Liver (tissue), 9 donors: ENCODE results near the gene CASD1. TPM values are rescaled to one million over a fixed set of nuclear protein-coding genes. Genes with fewer than 3 reads are reported as not detected.

Experiments
- DNase-seq: peaks from one replicate; pipeline ENCODE4 v3.0.0-alpha.2; 2017; ENCODE audit warnings: low spot score
- H3K27ac ChIP-seq, 2 donors: one replicate each; pipeline ENCODE4 v1.7.0; 2013; ENCODE audit warnings: inconsistent platforms in 2 of 2, low read length in 2 of 2, control low read depth in 1 of 2, low read depth in 1 of 2, mild to moderate bottlenecking in 1 of 2
- H3K27me3 ChIP-seq, 4 donors: one replicate each; pipeline versions ENCODE4 v1.6.1 to v1.7.0; 2013; ENCODE audit warnings: low read length in 3 of 4, inconsistent platforms in 1 of 4, mild to moderate bottlenecking in 1 of 4, moderate library complexity in 1 of 4; ENCODE audit not compliant: control insufficient read depth in 4 of 4, insufficient read depth in 4 of 4
- H3K36me3 ChIP-seq, 4 donors: one replicate each; pipeline versions ENCODE4 v1.6.1 to v1.7.0; 2013; ENCODE audit warnings: low read length in 3 of 4, mild to moderate bottlenecking in 3 of 4, low read depth in 1 of 4, moderate library complexity in 1 of 4; ENCODE audit not compliant: control insufficient read depth in 4 of 4, insufficient read depth in 3 of 4
- H3K4me1 ChIP-seq, 4 donors: one replicate each; pipeline versions ENCODE4 v1.6.1 to v1.7.0; 2013; ENCODE audit warnings: low read length in 3 of 4, mild to moderate bottlenecking in 3 of 4, moderate library complexity in 1 of 4; ENCODE audit not compliant: control insufficient read depth in 4 of 4, insufficient read depth in 4 of 4
- H3K4me3 ChIP-seq, 3 donors: one replicate each; pipeline versions ENCODE4 v1.6.1 to v1.7.0; 2013; ENCODE audit warnings: low read length in 3 of 3, control low read depth in 1 of 3, low read depth in 1 of 3, mild to moderate bottlenecking in 1 of 3
- H3K9ac ChIP-seq, 2 donors: one replicate each; pipeline ENCODE4 v1.7.0; 2013; ENCODE audit warnings: low read length in 2 of 2, mild to moderate bottlenecking in 2 of 2, moderate library complexity in 2 of 2, control low read depth in 1 of 2, low read depth in 1 of 2
- H3K9me3 ChIP-seq, 4 donors: one replicate each; pipeline versions ENCODE4 v1.6.1 to v1.7.0; 2013; ENCODE audit warnings: low read length in 3 of 4; ENCODE audit not compliant: control insufficient read depth in 4 of 4
- EGR1 ChIP-seq, 2 donors: IDR thresholded peaks; 2 replicates each; pipeline ENCODE4 v1.6.1; 2016 to 2018; ENCODE audit warnings: antibody characterized with exemption in 2 of 2, low read depth in 2 of 2
- FOXA1 ChIP-seq: IDR thresholded peaks from 2 replicates; pipeline ENCODE4 v1.6.1; 2016; ENCODE audit warnings: antibody characterized with exemption
- FOXA2 ChIP-seq: IDR thresholded peaks from 2 replicates; pipeline ENCODE4 v1.6.1; 2016; ENCODE audit warnings: antibody characterized with exemption
- GABPA ChIP-seq, 2 donors: IDR thresholded peaks in 1 of 2; conservative IDR thresholded peaks in 1 of 2; 2 replicates each; pipeline ENCODE4 v1.6.1; 2016; ENCODE audit warnings: antibody characterized with exemption in 2 of 2, mild to moderate bottlenecking in 1 of 2, moderate library complexity in 1 of 2
- HNF4A ChIP-seq, 2 donors: conservative IDR thresholded peaks; 2 replicates each; pipeline ENCODE4 v1.6.1; 2016; ENCODE audit warnings: antibody characterized with exemption in 2 of 2, mild to moderate bottlenecking in 2 of 2
- HNF4G ChIP-seq: IDR thresholded peaks from 2 replicates; pipeline ENCODE4 v1.6.1; 2016; ENCODE audit warnings: antibody characterized with exemption
- JUND ChIP-seq, 2 donors: IDR thresholded peaks; 2 replicates each; pipeline ENCODE4 v1.6.1; 2016; ENCODE audit warnings: antibody characterized with exemption in 2 of 2
- NR2F2 ChIP-seq: IDR thresholded peaks from 2 replicates; pipeline ENCODE4 v1.6.1; 2016; ENCODE audit warnings: antibody characterized with exemption
- RAD21 ChIP-seq, 2 donors: IDR thresholded peaks; 2 replicates each; pipeline ENCODE4 v1.6.1; 2016; ENCODE audit warnings: antibody characterized with exemption in 2 of 2, mild to moderate bottlenecking in 2 of 2
- RXRA ChIP-seq, 2 donors: IDR thresholded peaks; 2 replicates each; pipeline ENCODE4 v1.6.1; 2017 to 2018; ENCODE audit warnings: antibody characterized with exemption in 2 of 2, mild to moderate bottlenecking in 1 of 2
- SP1 ChIP-seq: IDR thresholded peaks from 2 replicates; pipeline ENCODE4 v1.6.1; 2018; ENCODE audit warnings: antibody characterized with exemption, mild to moderate bottlenecking
- TAF1 ChIP-seq: conservative IDR thresholded peaks from 2 replicates; pipeline ENCODE4 v1.6.1; 2016; ENCODE audit warnings: antibody characterized with exemption, mild to moderate bottlenecking
- YY1 ChIP-seq: IDR thresholded peaks from 2 replicates; pipeline ENCODE4 v1.6.1; 2016; ENCODE audit warnings: antibody characterized with exemption, mild to moderate bottlenecking
- WGBS: extraction: QIAGEN DNeasy Blood & Tissue Kit; methylation state at CpG from one replicate; pipeline ENCODE4 v1.1.7; 2013; 5-methylcytosine and 5-hydroxymethylcytosine counted together
- polyA plus RNA-seq, 2 donors: library from polyadenylated mRNA; stranded (reverse) in 1 of 2; unstranded in 1 of 2; fragments of 200-250 nt in 1 of 2; fragments of >200 nt in 1 of 2; fragmentation: Nextera tagmentation in 1 of 2; extraction: Ambion mirVana in 1 of 2; gene quantifications; one replicate each; pipeline versions ENCODE4 v1.2.1 to v1.2.3, GENCODE V29; 2013 to 2015
- total RNA-seq, 2 donors: library from RNA; depleted of rRNA; stranded (reverse); fragments of >200 nt; gene quantifications; one replicate each; pipeline ENCODE4 v1.2.3, GENCODE V29; 2014
- TF ChIP-seq, protein P1 (sequence below): fragments of 150-350 bp; IDR thresholded peaks from 2 replicates; pipeline ENCODE4 v1.5.1; 2017; ENCODE audit warnings: improper control_type of control experiment, low read depth, low read length; ENCODE audit not compliant: missing input control
- TF ChIP-seq, protein P2 (sequence below): IDR thresholded peaks from 2 replicates; pipeline ENCODE4 v1.6.1; 2016; ENCODE audit warnings: antibody characterized with exemption, mild to moderate bottlenecking
- TF ChIP-seq, protein P3 (sequence below): IDR thresholded peaks from 2 replicates; pipeline ENCODE4 v1.6.1; 2016; ENCODE audit warnings: antibody characterized with exemption
- TF ChIP-seq, protein P4 (sequence below): IDR thresholded peaks from 2 replicates; pipeline ENCODE4 v1.6.1; 2016; ENCODE audit warnings: antibody characterized with exemption
- TF ChIP-seq, protein P5 (sequence below): IDR thresholded peaks from 2 replicates; pipeline ENCODE4 v1.6.1; 2016; ENCODE audit warnings: antibody characterized with exemption
- donor health status: healthy.
- donor health status: healthy.
- donor health status: healthy.
- donor health status: healthy.
- donor health status: healthy.

Gene CASD1
- total and polyA plus RNA-seq, 4 donors, result 3.8 to 14.1 (median 8.1) TPM

DNA sequence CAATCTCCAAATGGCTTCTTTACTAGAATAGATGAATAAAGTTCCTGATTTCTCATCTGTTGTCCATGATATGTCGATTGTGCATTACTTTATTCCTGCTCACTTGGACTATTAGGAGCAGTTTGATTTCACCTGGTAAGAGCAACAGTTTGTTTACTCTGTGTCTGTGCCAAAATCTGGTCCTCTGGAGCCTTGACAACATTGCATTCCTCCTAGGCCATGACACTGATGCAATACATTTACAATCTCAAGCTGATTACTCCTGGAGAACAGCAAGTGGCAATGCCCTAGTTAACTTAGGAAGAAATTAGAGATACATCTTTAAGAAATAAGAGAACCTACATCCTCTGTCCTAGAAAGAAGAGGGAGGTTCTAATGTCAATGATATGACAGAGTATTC lies 74.5 kb downstream of the CASD1 start (continued):
- TF ChIP-seq, protein P1, sequence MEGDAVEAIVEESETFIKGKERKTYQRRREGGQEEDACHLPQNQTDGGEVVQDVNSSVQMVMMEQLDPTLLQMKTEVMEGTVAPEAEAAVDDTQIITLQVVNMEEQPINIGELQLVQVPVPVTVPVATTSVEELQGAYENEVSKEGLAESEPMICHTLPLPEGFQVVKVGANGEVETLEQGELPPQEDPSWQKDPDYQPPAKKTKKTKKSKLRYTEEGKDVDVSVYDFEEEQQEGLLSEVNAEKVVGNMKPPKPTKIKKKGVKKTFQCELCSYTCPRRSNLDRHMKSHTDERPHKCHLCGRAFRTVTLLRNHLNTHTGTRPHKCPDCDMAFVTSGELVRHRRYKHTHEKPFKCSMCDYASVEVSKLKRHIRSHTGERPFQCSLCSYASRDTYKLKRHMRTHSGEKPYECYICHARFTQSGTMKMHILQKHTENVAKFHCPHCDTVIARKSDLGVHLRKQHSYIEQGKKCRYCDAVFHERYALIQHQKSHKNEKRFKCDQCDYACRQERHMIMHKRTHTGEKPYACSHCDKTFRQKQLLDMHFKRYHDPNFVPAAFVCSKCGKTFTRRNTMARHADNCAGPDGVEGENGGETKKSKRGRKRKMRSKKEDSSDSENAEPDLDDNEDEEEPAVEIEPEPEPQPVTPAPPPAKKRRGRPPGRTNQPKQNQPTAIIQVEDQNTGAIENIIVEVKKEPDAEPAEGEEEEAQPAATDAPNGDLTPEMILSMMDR, result no peak
- TF ChIP-seq EGR1 (IDR thresholded peaks at IDR 0.05; ENCODE audit: low read depth in 2 of 2) (no peak), FOXA2 (peak; percentile 88), RXRA (IDR thresholded peaks at IDR 0.05) (peak; percentile 63 to 76), YY1 (peak; percentile 53)

DNA sequence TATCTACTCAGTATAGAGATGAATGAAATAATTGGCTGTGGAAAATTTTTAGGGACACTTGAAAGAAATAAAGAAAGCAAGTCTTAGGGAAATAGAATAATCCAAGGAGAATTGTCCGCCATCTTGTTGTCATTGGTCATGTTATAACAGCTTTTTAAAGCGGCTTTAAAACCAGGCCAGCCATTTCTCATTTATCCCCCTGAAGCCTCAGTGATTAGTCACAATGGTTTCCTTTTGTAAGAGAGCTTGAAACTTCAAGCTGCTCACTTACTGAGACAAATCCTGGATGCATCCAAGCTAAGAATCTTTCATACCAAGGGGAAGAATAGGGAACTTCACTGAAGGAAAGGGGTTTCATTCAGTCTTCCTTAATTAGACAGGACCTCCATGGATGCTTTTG lies 78.5 kb downstream of the CASD1 start:
- TF ChIP-seq RAD21 (IDR thresholded peaks at IDR 0.05), result no peak
- no peak for TF ChIP-seq NR2F2
- Histone ChIP-seq H3K36me3 (no peaks in the 10 kb centered on the region), H3K4me1 (peaks cover 0 to 16% (median 10%) of the 10 kb centered on the region in 4 donors), H3K4me3 (no peak overlapping the region), H3K27me3 (peaks cover 0 to 3% (median 1%) of the 10 kb centered on the region in 4 donors), H3K9ac (no peak overlapping the region), H3K27ac (no peak overlapping the region), H3K9me3 (no peaks in the 10 kb centered on the region)
- WGBS, result 98% methylated on average over 2 of the region's 2 CpGs
- DNase-seq, result no peak

DNA sequence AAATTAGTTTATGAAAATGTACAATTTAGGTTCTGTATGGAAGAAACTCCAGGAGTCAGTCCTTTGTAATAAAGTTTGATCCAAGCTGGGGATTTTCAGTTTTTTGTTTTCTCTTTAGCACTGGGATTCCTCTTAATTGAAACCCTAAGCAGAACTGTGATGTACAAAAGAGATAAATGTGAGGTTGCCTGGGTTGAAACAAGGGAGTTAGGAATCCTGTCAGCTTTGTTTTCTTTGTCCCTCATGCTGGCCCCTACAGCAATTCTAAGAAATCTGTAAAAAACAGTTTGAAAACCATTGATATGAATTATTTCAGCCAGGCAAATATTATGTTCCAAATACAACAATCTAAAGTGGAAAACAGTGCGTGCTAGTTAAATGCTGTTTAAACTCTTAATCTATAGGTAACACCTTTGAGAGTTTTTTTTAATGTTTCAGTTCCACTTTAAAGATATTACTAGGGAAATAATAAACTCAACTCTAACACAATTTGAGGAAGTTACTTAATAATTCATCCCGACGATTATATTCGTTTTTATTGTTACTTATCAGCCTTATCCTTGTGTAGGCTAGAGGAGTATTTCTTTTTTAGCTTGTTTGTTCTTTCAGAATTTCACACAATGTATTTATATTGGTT lies 81.0 kb downstream of the CASD1 start:
- H3K9me3 ChIP-seq, result no peaks in the 10 kb centered on the region
- no peak for TF ChIP-seq NR2F2
- no peak overlapping the region for H3K27ac ChIP-seq
- no peak overlapping the region for H3K9ac ChIP-seq
- H3K4me1 ChIP-seq, result peaks cover 0 to 13% (median 10%) of the 10 kb centered on the region in 4 donors
- no peak for DNase-seq
- H3K27me3 ChIP-seq, result peaks cover 0 to 3% (median 1%) of the 10 kb centered on the region in 4 donors
- no peak overlapping the region for H3K4me3 ChIP-seq
- H3K36me3 ChIP-seq, result no peaks in the 10 kb centered on the region
- 67% methylated on average over 4 of the region's 4 CpGs for WGBS

DNA sequence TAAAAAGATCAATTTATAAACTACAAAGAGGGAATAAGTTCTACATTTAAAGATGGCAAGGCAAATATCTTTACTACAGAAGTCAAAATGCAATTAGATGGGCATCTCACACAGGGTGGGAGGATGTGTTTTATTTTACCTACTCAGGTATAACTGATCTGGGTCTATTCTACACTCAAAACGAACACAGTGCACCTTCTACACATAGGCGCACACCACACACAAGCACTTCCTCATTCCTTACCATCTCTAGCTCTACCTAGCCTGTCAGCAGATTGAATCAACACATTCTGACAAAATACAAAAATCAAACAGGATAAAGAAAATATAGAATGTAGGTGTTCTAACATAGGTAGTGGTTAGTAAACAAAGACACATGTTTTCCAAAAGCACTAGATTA lies 81.6 kb downstream of the CASD1 start:
- Histone ChIP-seq H3K27me3 (peaks cover 0 to 3% (median 1%) of the 10 kb centered on the region in 4 donors), H3K4me1 (peaks cover 0 to 16% (median 11%) of the 10 kb centered on the region in 4 donors), H3K27ac (no peak overlapping the region), H3K9ac (no peak overlapping the region), H3K4me3 (no peak overlapping the region), H3K36me3 (no peaks in the 10 kb centered on the region), H3K9me3 (no peaks in the 10 kb centered on the region)
- no peak for DNase-seq
- 83% methylated on average over 2 of the region's 2 CpGs for WGBS
- TF ChIP-seq TAF1, result no peak
- no peak for TF ChIP-seq HNF4A (conservative IDR thresholded peaks at IDR 0.05)
- TF ChIP-seq FOXA1, result no peak
- no peak for TF ChIP-seq HNF4G
- TF ChIP-seq, protein P2, sequence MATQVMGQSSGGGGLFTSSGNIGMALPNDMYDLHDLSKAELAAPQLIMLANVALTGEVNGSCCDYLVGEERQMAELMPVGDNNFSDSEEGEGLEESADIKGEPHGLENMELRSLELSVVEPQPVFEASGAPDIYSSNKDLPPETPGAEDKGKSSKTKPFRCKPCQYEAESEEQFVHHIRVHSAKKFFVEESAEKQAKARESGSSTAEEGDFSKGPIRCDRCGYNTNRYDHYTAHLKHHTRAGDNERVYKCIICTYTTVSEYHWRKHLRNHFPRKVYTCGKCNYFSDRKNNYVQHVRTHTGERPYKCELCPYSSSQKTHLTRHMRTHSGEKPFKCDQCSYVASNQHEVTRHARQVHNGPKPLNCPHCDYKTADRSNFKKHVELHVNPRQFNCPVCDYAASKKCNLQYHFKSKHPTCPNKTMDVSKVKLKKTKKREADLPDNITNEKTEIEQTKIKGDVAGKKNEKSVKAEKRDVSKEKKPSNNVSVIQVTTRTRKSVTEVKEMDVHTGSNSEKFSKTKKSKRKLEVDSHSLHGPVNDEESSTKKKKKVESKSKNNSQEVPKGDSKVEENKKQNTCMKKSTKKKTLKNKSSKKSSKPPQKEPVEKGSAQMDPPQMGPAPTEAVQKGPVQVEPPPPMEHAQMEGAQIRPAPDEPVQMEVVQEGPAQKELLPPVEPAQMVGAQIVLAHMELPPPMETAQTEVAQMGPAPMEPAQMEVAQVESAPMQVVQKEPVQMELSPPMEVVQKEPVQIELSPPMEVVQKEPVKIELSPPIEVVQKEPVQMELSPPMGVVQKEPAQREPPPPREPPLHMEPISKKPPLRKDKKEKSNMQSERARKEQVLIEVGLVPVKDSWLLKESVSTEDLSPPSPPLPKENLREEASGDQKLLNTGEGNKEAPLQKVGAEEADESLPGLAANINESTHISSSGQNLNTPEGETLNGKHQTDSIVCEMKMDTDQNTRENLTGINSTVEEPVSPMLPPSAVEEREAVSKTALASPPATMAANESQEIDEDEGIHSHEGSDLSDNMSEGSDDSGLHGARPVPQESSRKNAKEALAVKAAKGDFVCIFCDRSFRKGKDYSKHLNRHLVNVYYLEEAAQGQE, result no peak
- TF ChIP-seq, protein P3, sequence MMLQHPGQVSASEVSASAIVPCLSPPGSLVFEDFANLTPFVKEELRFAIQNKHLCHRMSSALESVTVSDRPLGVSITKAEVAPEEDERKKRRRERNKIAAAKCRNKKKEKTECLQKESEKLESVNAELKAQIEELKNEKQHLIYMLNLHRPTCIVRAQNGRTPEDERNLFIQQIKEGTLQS, result no peak
- TF ChIP-seq FOXA2, result no peak
- no peak for TF ChIP-seq RXRA (IDR thresholded peaks at IDR 0.05)
- no peak for TF ChIP-seq SP1
- TF ChIP-seq RAD21 (IDR thresholded peaks at IDR 0.05), result no peak
- TF ChIP-seq NR2F2, result no peak
- TF ChIP-seq, protein P4, sequence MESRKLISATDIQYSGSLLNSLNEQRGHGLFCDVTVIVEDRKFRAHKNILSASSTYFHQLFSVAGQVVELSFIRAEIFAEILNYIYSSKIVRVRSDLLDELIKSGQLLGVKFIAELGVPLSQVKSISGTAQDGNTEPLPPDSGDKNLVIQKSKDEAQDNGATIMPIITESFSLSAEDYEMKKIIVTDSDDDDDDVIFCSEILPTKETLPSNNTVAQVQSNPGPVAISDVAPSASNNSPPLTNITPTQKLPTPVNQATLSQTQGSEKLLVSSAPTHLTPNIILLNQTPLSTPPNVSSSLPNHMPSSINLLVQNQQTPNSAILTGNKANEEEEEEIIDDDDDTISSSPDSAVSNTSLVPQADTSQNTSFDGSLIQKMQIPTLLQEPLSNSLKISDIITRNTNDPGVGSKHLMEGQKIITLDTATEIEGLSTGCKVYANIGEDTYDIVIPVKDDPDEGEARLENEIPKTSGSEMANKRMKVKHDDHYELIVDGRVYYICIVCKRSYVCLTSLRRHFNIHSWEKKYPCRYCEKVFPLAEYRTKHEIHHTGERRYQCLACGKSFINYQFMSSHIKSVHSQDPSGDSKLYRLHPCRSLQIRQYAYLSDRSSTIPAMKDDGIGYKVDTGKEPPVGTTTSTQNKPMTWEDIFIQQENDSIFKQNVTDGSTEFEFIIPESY, result no peak
- no peak for TF ChIP-seq GABPA (IDR thresholded peaks at IDR 0.05 in 1 of 2, conservative IDR thresholded peaks at IDR 0.05 in 1 of 2)
- no peak for TF ChIP-seq EGR1 (IDR thresholded peaks at IDR 0.05; ENCODE audit: low read depth in 2 of 2)
- TF ChIP-seq YY1, result no peak
- TF ChIP-seq, protein P5, sequence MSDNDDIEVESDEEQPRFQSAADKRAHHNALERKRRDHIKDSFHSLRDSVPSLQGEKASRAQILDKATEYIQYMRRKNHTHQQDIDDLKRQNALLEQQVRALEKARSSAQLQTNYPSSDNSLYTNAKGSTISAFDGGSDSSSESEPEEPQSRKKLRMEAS, result no peak
- no peak for TF ChIP-seq JUND (IDR thresholded peaks at IDR 0.05)
